DOHH2 (cell line): ENCODE data around the gene CAMSAP2.
"Not testable (repeated sequence)": the region's sequence is repeated elsewhere in the genome, so short reads cannot be mapped to it uniquely, and the experiment has no call there.

Source experiments
- H3F3A ChIP-seq: fragments of 200-600 bp; sonication (generic), shearing (Covaris generic); 2 replicates; pipeline ENCODE4 v1.6.0; 2016; ENCODE audit warnings: antibody characterized with exemption, mild to moderate bottlenecking; ENCODE audit not compliant: control insufficient read depth, insufficient read depth
- H3K27ac ChIP-seq: fragments of 200-600 bp; sonication (generic); 2 replicates; pipeline ENCODE4 v1.5.1; 2014; ENCODE audit warnings: low read depth, mild to moderate bottlenecking, low read length, moderate library complexity
- H3K27me3 ChIP-seq: fragments of 200-600 bp; sonication (generic); 2 replicates; pipeline ENCODE4 v1.6.1; 2014; ENCODE audit warnings: mild to moderate bottlenecking, low read length, mixed read lengths; ENCODE audit not compliant: control insufficient read depth
- H3K36me3 ChIP-seq: fragments of 200-600 bp; sonication (generic); 2 replicates; pipeline ENCODE4 v1.6.1; 2014; ENCODE audit warnings: mild to moderate bottlenecking, low read length, moderate library complexity, mixed read lengths; ENCODE audit not compliant: control insufficient read depth
- H3K4me1 ChIP-seq: fragments of 200-600 bp; sonication (generic); 2 replicates; pipeline ENCODE4 v1.6.1; 2014; ENCODE audit warnings: mild to moderate bottlenecking, low read length, mixed read lengths; ENCODE audit not compliant: control insufficient read depth
- H3K4me2 ChIP-seq: fragments of 200-600 bp; sonication (generic); 2 replicates; pipeline ENCODE4 v1.6.0; 2014; ENCODE audit warnings: mild to moderate bottlenecking, low read length, moderate library complexity
- H3K4me3 ChIP-seq: fragments of 200-600 bp; sonication (generic); 2 replicates; pipeline ENCODE4 v1.5.1; 2014; ENCODE audit warnings: mild to moderate bottlenecking, low read length, mixed read lengths
- H3K79me2 ChIP-seq: fragments of 200-600 bp; sonication (generic); 2 replicates; pipeline ENCODE4 v1.6.1; 2014; ENCODE audit warnings: mild to moderate bottlenecking, low read length, mixed read lengths; ENCODE audit not compliant: control insufficient read depth
- H3K9me2 ChIP-seq: fragments of 200-600 bp; sonication (generic); replicated peaks from 2 replicates; pipeline ENCODE4 v1.6.1; 2014; ENCODE audit warnings: mild to moderate bottlenecking, low read length, mixed read lengths; ENCODE audit not compliant: control insufficient read depth
- H3K9me3 ChIP-seq: fragments of 200-600 bp; sonication (generic); 2 replicates; pipeline ENCODE4 v1.6.1; 2014; ENCODE audit warnings: antibody characterized with exemption, low read length, mixed read lengths; ENCODE audit not compliant: control insufficient read depth, insufficient read depth
- H4K20me1 ChIP-seq: fragments of 200-600 bp; sonication (generic); 2 replicates; pipeline ENCODE4 v1.6.0; 2014; ENCODE audit warnings: low read depth, mild to moderate bottlenecking, antibody characterized with exemption, low read length, moderate library complexity; ENCODE audit not compliant: control insufficient read depth, insufficient read depth
- CTCF ChIP-seq: fragments of 200-600 bp; sonication (generic); IDR thresholded peaks from one replicate; pipeline ENCODE4 v1.5.1; 2014; ENCODE audit warnings: antibody characterized with exemption, mild to moderate bottlenecking, low read depth, low read length; ENCODE audit not compliant: poor library complexity, severe bottlenecking
- EZH2phosphoT487 ChIP-seq: fragments of 200-600 bp; sonication (generic); IDR thresholded peaks from 2 replicates; pipeline ENCODE4 v1.6.1; 2017; ENCODE audit warnings: borderline replicate concordance, mild to moderate bottlenecking, antibody characterized with exemption, low read length, moderate library complexity, mixed read lengths

The CAMSAP2 gene

GRCh38 chr1:200786788-200787187 is 48.1 kb downstream of the CAMSAP2 start:
- Histone ChIP-seq H3K4me1 (no peaks in the 10 kb centered on the region), H3K9me2 (no peaks in the 10 kb centered on the region), H3K4me2 (no peak overlapping the region), H3K27ac (no peak overlapping the region), H4K20me1 (no peaks in the 10 kb centered on the region), H3K36me3 (peaks cover 10% of the 10 kb centered on the region), H3K9me3 (no peaks in the 10 kb centered on the region), H3K27me3 (no peaks in the 10 kb centered on the region), H3F3A (no peaks in the 10 kb centered on the region), H3K79me2 (peaks cover 11% of the 10 kb centered on the region), H3K4me3 (no peak overlapping the region)
- TF ChIP-seq EZH2phosphoT487: no peak
- TF ChIP-seq CTCF: no peak

- Histone ChIP-seq H3K36me3 (peaks cover 4% of the 10 kb centered on the region; the same call in 1 of the 2 replicates), H3K9me3 (no peaks in the 10 kb centered on the region), H3K27me3 (no peaks in the 10 kb centered on the region), H3K27ac (no peak overlapping the region), H3K79me2 (peaks cover 11% of the 10 kb centered on the region), H3K4me2 (no peak overlapping the region), H3K4me3 (no peak overlapping the region), H4K20me1 (no peaks in the 10 kb centered on the region), H3K4me1 (no peaks in the 10 kb centered on the region), H3K9me2 (no peaks in the 10 kb centered on the region), H3F3A (no peaks in the 10 kb centered on the region)
- TF ChIP-seq EZH2phosphoT487: no peak
Observed at GRCh38 chr1:200787896-200788387, 49.2 kb downstream of the CAMSAP2 start.

- H3K9me3 ChIP-seq, H3K36me3 ChIP-seq, H3K27ac ChIP-seq, H4K20me1 ChIP-seq, H3F3A ChIP-seq, H3K9me2 ChIP-seq, H3K27me3 ChIP-seq, H3K4me1 ChIP-seq, H3K4me2 ChIP-seq, H3K4me3 ChIP-seq: not testable (repeated sequence)
- H3K79me2 ChIP-seq: peaks cover 18% of the 10 kb centered on the region
Observed at GRCh38 chr1:200791012-200791411, 52.3 kb downstream of the CAMSAP2 start.

- TF ChIP-seq CTCF (no peak), EZH2phosphoT487 (no peak)
- H3K27ac ChIP-seq: no peak overlapping the region
- H3K36me3 ChIP-seq: peaks cover 3% of the 10 kb centered on the region; the same call in 1 of the 2 replicates
- peaks cover 19% of the 10 kb centered on the region for H3K79me2 ChIP-seq
- H3K4me3 ChIP-seq: no peak overlapping the region
- H4K20me1 ChIP-seq: no peaks in the 10 kb centered on the region
- no peak overlapping the region for H3K4me2 ChIP-seq
- H3K9me2 ChIP-seq: no peaks in the 10 kb centered on the region
- no peaks in the 10 kb centered on the region for H3F3A ChIP-seq
- H3K9me3 ChIP-seq: peaks cover 5% of the 10 kb centered on the region; the same call in 1 of the 2 replicates
- no peaks in the 10 kb centered on the region for H3K27me3 ChIP-seq
- H3K4me1 ChIP-seq: no peaks in the 10 kb centered on the region
Observed at GRCh38 chr1:200793677-200794076, 55.0 kb downstream of the CAMSAP2 start.
